Uterus (tissue), 2 donors: Measurements from ENCODE around the gene GRIK1.

Experiments
- POLR2A ChIP-seq, 2 donors: fragments of 450-650 bp; IDR thresholded peaks; one replicate each; pipeline ENCODE4 v1.6.1; 2016; ENCODE audit warnings: antibody characterized with exemption in 2 of 2, mild to moderate bottlenecking in 1 of 2, moderate library complexity in 1 of 2
- TF ChIP-seq, protein P1 (sequence below), 4 experiments: fragments of 200-600 bp in 2 of 4; fragments of 450-650 bp in 2 of 4; sonication (generic) in 2 of 4; IDR thresholded peaks; one replicate each; pipeline ENCODE4 v1.5.1; 2016 to 2019; ENCODE audit warnings: antibody characterized with exemption in 4 of 4, mild to moderate bottlenecking in 2 of 4, moderate library complexity in 1 of 4

DNA sequence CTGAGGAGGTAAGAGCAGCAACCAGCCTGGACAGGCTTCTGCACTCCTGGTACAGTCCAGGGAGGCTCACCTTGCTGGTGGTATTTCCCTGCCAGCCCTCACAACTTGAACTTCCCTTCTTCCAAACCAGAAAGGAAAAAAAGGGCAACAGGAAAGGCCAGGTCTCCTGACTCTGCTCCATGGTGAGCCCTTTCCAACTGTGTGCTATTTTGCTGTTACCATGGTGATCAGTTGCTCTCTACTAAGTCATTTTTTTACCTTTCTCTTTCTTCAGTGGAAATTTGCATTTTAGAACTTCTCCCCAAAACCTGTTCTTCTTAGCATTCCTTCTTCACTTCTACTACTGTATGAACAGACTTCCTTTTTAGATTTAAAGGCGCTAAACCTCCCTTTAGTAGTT lies 164.3 kb downstream of the GRIK1 start:
- TF ChIP-seq, protein P1, sequence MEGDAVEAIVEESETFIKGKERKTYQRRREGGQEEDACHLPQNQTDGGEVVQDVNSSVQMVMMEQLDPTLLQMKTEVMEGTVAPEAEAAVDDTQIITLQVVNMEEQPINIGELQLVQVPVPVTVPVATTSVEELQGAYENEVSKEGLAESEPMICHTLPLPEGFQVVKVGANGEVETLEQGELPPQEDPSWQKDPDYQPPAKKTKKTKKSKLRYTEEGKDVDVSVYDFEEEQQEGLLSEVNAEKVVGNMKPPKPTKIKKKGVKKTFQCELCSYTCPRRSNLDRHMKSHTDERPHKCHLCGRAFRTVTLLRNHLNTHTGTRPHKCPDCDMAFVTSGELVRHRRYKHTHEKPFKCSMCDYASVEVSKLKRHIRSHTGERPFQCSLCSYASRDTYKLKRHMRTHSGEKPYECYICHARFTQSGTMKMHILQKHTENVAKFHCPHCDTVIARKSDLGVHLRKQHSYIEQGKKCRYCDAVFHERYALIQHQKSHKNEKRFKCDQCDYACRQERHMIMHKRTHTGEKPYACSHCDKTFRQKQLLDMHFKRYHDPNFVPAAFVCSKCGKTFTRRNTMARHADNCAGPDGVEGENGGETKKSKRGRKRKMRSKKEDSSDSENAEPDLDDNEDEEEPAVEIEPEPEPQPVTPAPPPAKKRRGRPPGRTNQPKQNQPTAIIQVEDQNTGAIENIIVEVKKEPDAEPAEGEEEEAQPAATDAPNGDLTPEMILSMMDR (IDR thresholded peaks at IDR 0.05) = no peak
- TF ChIP-seq POLR2A (IDR thresholded peaks at IDR 0.05) = no peak
